HG03457 (cell line): ENCODE measurements around the gene PAX8.
"Not testable (repeated sequence)": the region's sequence is repeated elsewhere in the genome, so short reads cannot be mapped to it uniquely, and the experiment has no call there.

ENCODE experiments used
- ATAC-seq: cut with Tn5 transposase; IDR thresholded peaks from one replicate; pipeline ENCODE4 v1.9.1; 2021; ENCODE audit warnings: moderate number of reproducible peaks; ENCODE audit not compliant: unreplicated experiment

The PAX8 gene

DNA sequence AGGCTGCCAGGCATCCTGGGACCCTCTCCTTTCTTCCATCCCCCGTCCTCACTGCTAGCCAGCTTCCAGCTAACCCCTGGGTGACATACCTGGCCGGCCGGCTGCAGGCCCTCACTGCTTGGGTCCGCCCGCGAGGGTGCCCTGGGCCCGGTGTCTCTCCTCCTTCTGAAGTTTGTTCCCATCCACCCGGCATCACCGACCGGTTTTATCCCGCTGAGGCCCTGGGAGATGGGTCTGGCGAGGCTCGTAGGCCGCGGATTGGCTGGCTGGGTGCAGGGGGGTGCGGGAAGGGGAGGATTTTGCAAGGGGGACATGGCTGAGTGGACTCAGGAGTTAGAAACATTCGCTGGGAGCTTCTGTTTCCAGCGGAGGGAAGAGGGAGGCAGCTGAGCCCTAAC, at the start of gene PAX8:
Gene PAX8, minus strand, starts transcription at position 180 of the 398 bp plus-strand sequence. CDS start 527 bp downstream, outside the sequence.
- ATAC-seq, result no peak

- no peak for ATAC-seq
Measured at GRCh38 chr2:113328043-113328442, 49.3 kb upstream of the PAX8 start.

DNA sequence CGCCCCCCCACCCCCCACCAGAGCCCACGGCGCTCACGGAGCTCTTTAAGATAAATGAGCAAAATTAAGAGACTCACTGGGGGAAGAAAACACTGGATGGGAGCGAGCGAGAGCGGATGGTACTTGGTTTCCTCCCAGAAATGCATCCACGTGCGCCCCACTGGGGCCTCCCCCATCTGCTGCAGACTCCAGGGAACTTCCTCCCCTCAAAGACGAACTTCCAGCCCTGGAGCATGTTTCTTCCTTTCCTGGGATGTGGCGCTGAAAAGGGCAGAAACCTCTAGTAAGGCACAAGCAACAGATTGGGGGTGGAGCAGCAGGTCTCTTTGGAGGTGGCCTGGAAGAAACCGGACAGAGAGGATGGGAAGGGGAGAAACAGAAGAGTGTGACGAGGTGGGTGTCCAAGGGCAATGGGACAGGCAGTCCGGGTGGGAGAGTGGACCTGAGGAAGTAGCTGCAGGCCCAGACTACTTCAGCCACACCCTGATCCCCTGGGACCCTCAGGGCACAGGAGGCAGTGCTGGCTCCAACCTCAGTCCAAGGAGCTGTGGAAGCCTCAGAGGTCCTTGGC, 46.5 kb upstream of the PAX8 start:
- not testable (repeated sequence) for ATAC-seq

DNA sequence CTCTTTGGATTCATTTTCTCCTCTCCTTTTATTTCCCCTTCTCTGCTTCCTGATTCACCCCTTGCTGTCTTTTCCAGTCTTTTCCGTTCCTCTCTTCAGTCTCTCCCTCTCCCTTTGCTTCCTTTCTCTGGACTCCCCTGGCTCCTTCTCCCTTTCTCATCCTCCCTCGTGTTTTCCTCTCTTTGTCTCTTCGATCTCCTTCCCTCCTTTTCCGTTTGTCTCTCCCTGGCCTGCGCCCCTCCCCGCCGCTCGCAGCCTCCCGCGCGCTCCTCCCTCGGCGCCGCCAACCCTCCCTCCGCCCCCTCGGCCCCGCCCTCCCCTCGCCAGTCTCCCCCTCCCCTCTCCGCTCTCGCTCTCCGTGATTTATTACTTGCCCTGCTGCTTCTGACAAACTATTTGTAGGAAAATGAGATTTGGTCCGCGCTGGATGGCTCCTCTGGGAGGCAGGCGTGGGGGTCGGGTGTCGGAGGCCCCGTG, 46.0 kb upstream of the PAX8 start:
- ATAC-seq, result no peak

DNA sequence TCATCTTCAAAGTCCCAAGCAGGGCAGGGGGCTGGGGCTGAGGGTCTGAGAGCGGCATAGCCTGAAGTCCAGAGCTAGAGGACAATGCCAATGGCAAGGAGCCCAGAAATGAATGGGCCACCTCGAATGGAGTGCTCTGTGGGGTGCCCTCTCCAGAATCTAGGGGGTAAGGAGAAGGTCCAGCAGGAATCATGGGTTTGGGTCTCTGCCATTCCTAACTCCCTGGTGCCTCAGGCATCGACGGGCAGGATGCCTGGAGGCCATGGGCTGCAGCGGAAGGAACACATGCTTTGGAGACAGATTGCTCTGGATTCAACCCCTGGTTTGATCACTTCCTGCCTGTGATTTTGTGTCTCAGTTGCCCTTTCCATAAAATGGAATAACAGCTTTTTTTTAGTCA, 44.4 kb upstream of the PAX8 start:
- not testable (repeated sequence) for ATAC-seq

- not testable (repeated sequence) for ATAC-seq
Measured at GRCh38 chr2:113320106-113320505, 41.4 kb upstream of the PAX8 start.

GRCh38 chr2:113318941-113319340, 40.2 kb upstream of the PAX8 start:
- not testable (repeated sequence) for ATAC-seq

GRCh38 chr2:113316085-113316484, 37.4 kb upstream of the PAX8 start:
- ATAC-seq, result no peak

- not testable (repeated sequence) for ATAC-seq
Measured at GRCh38 chr2:113314663-113315062, 35.9 kb upstream of the PAX8 start.

DNA sequence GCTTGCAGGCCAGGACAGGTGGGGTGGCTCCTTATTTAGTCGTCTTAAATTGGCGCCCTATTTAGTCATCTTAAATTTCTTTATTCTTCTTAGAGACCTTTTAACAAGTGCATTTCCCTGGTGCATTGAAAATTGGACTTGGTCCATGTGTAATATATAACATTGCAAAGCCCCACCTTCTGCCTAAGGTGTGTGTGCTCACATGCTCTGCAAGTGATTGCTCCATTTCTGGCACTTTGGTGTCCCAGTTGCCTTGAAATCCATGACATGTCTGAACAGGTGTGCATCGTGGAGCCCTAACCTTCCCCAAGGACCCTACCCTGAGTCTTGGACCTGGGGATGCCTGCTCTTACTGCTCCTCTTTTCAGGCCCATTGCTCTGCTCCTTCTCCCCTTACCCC, 35.5 kb upstream of the PAX8 start:
- ATAC-seq, result not testable (repeated sequence)

DNA sequence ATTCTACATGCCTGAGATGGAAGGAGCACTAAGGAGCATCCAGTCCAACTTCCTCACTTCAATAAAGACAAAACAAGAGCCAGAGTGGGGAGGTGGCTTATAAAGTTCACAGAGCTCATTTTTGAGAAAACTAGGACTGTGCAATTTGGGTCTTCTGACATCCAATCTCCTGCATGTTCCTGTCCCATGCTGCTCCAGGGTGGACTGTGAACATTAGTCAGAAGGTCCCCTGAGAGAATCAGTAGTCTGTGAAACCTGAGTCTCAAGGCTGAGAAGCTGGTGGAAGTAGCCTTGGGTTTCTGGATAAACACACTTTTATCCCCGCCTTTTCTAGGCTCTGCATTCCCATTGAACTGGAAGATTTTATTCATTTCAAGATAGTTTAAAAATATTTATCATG, 33.1 kb upstream of the PAX8 start:
- ATAC-seq, result not testable (repeated sequence)

DNA sequence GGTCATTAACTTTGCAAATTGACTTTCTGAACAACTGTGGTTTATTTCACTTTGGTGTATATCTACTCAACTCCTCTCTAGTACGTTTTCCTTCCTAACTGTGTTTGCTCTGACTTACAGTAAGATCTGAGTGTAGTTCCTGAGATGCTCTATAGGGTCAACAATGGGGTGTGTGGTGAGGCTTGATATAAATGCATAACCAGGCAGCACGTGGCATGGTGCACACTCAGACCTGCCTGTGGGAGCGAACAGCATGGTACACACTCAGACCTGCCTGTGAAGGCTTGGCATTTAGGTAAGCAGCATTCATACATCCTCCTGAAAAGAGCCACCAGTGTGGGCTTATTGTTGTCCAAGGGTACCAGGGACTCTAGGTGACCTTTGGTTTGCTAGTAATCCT, 32.5 kb upstream of the PAX8 start:
- not testable (repeated sequence) for ATAC-seq

DNA sequence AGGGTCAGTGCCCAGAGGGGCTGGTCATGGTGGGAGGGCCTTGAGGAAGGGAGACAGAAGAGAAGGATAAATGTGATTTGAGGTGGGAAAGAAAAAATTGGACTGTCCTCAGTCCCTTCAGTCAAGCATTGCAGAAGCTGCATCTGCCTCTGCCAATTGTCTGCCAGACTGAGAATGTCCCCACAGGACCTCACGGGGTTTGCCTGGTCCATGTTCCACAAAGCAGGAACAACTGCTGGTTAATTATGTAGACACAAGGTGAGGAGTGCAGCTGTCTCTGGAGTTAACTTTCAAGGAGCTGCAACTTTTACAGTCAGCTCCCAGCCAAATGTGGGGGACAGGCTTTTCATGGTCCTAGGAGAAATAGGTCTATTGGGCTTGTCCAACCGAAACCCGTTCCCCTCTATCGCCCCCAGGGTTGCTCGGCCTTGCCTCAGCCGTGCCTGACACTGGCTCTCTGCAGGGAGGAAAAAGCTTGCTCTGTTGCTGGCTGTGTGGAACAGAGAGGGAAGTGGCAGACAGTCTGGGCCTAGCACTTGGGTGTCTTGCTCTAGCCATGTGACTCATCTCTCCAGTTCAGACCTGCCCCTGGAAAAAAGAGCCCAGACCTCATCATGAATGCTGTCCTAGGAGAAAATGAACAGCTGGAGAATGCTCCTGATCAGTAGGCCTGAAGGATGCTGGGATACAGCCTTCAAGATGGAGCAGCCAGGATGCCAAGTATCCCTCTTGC, 31.1 kb upstream of the PAX8 start:
- ATAC-seq, result no peak

DNA sequence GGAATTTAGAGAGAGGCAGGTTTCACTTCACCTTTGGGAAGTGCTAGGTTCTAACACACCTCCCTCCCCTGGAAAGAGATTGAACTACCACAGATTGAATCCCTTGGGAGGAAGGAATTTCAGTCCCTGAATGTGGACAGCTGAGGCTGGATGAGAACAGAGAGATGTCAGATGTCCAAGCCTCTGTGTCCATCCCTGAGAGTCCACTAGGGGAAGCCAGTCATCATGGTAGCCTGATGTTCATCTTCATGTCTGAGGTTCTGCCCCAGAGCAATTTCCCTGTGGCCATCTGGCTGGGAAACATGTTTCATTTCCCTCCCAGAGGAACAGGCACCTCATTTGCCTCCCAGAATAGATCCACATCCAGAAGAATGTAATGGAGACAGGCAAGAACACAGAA, 30.1 kb upstream of the PAX8 start:
- not testable (repeated sequence) for ATAC-seq

DNA sequence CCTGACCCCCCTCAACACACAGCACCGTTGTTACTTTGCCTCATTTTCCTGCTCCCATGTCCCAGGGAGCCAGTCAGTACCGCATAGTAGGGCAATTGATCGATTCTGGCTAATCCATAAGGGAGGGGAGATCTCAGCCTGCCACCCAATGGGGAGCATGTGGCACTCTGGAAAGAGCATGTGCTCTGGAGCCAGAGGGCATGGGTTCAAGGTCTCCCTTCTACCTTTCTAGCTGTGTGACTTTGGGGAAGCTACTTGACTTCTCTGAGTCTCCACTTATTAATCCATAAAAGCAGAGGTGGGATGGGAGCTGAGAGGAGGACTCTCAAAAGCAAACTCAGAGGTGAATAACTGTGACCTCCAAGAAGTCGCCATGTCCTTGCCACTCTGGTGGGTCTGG, 27.5 kb upstream of the PAX8 start:
- not testable (repeated sequence) for ATAC-seq

- not testable (repeated sequence) for ATAC-seq
Measured at GRCh38 chr2:113305749-113306148, 27.0 kb upstream of the PAX8 start.

DNA sequence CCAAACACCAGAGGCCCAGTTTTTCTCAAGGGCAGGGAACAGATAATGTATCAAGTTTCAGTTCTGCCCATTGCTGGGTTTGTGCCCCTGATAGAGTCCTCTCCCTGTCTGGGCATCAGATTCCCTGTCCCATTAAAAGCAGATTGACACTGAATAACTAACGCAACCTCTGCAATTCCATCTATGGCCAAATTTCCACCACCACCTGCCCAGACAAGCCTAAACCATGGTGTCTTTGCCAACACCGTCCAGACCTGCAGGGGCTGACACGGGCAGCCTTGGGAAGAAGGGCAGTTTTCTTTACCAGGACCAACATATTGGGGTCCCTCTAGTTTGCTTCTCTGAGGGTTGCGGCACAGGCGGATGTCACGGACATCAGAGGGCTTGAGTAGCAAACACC, 26.4 kb upstream of the PAX8 start:
- ATAC-seq, result no peak

DNA sequence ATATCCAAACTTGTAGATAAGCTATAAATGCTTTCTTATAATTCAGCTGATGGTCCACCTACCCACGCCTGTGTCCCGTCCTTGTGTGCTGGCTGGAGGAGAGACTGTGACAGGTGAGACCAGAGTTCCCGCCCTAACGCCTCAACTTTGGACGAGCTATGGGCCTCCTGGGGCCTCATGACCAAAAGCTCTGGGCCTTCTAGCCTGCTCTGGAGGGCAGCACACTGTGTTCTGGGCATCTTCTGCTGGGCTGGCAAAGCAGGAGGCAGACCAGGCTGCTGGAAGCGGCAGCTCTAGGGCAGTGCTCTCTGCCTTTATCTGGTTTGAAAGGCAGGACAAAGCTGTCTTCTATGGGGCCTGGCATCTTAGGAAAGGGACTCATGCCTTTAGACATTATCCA, 26.0 kb upstream of the PAX8 start:
- ATAC-seq, result no peak

DNA sequence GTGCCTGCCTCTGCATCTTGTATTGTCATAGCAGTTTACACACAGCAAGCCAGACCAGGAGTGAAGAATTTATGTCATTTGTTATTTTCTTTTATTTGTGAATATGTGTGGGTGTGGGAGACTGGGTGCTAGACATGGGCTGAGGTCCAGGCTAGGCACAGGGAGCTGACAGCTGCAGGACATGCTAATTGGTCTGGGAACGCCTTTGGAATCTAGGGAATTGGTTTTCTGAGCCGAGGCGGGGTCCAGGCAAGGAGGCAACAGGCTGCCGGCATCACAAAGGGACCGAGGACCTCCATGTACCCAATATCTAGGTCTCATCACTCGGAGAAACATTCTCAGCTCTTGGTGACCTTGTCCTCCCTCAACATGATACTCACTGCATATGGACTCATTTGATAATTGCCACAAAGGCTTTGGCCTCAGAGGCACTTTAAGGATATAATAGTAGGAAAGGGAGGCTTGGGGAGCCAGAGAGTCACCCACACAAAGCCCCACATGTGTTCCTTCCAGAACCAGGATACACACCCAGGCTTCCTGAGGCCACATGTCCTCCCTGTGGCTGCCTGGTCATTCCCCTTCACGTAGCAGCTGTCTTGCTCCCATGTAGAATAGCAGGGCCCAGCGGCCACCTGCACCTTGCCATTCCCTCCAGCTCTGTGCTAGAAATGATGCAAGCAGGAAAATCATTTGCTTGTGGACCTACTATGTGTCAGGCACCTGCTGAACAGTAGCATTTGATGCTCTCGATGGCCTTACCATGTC, 23.7 kb upstream of the PAX8 start:
- ATAC-seq, result not testable (repeated sequence)

- ATAC-seq, result no peak
Measured at GRCh38 chr2:113300281-113300680, 21.6 kb upstream of the PAX8 start.

DNA sequence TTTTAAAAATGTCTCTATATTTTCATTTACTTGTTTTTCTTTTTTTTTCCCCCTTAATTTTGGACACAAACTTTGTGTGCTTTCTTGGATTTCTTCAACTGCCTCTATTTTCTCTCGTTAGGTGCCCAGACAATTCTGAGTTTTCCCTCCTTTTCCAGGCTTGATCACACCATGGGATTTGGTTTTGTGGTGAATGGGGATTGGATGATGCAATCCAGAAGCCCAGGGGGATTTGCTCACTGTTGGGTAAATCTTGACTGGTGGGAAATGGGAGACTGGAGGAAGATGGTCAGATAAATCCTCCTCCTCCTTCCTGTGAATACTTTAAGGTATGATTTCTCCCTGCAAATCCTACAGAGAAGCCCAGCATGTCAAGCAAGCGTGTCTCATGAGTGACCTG, 19.5 kb upstream of the PAX8 start:
- ATAC-seq, result no peak

DNA sequence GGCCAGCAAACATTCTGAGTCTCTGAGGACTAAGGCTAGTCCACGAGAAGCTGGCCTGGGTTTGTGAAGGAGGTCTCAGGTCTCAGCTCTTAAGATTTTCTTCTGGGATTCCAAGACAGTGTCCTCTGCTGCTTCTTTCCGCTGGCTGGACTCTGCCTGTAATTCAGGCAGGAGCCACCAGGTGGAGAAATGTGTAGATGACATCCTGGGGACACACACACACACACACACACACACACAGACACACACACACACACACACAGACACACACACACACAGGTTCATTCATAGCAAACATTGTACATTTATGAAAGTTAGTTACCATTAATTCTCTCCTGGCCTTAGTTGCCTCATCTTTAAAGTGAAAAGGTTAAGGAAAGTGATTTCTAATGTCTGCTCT, 18.9 kb upstream of the PAX8 start:
- ATAC-seq, result not testable (repeated sequence)
